MM.1S (cell line): ENCODE data around the gene PIEZO1.

Source experiments
- CTCF ChIP-seq: fragments of 300-600 bp; sonication (generic); IDR thresholded peaks from 2 replicates; pipeline ENCODE4 v1.5.1; 2016; ENCODE audit warnings: antibody characterized with exemption, low read length, mixed read lengths
- EZH2 ChIP-seq: fragments of 300-600 bp; sonication (generic); optimal IDR thresholded peaks from 2 replicates; pipeline ENCODE3; 2017; ENCODE audit warnings: low read depth, mild to moderate bottlenecking, antibody characterized with exemption, low read length, mixed read lengths
- EZH2phosphoT487 ChIP-seq: fragments of 300-600 bp; sonication (generic); IDR thresholded peaks from 2 replicates; pipeline ENCODE4 v1.6.1; 2018; ENCODE audit warnings: antibody characterized with exemption, low read length

- TF ChIP-seq CTCF (no peak), EZH2phosphoT487 (no peak), EZH2 (no peak)
These were observed 49.4 kb downstream of the PIEZO1 start for GRCh38 chr16:88735616-88736015.
